SK-N-MC (cell line): Measurements from ENCODE around the gene UNC119B.

ENCODE experiments used
- FOXP2 ChIP-seq: optimal IDR thresholded peaks from 2 replicates; pipeline ENCODE3; 2011; ENCODE audit warnings: mild to moderate bottlenecking, moderate library complexity; ENCODE audit not compliant: insufficient read depth; ENCODE audit errors: extremely low read length, control extremely low read depth
- POLR2AphosphoS5 ChIP-seq: IDR thresholded peaks from 2 replicates; pipeline ENCODE4 v1.6.1; 2012; ENCODE audit warnings: mild to moderate bottlenecking, low read depth, low read length, borderline replicate concordance

GRCh38 chr12:120744922-120745493 is 34.8 kb downstream of the UNC119B start:
- no peak for TF ChIP-seq FOXP2
- no peak for TF ChIP-seq POLR2AphosphoS5
